Trophoblast cell (in vitro differentiated cells and primary cell): ENCODE data around the gene DOK5.

Source experiments
- DNase-seq, 2 donors: peaks; one replicate each; pipeline ENCODE4 v3.0.0-alpha.2; 2016
- H2AFZ ChIP-seq: 2 replicates; pipeline ENCODE4 v1.6.1; 2013; ENCODE audit warnings: low read length, moderate library complexity, mild to moderate bottlenecking; ENCODE audit not compliant: insufficient read depth, poor library complexity
- H2AK5ac ChIP-seq: 2 replicates; pipeline ENCODE4 v1.6.1; 2013; ENCODE audit warnings: mild to moderate bottlenecking, low read length
- H2BK120ac ChIP-seq: 2 replicates; pipeline ENCODE4 v1.6.1; 2013; ENCODE audit warnings: low read length, mild to moderate bottlenecking, moderate library complexity; ENCODE audit not compliant: insufficient read depth, poor library complexity
- H2BK12ac ChIP-seq: 2 replicates; pipeline ENCODE4 v1.6.1; 2013; ENCODE audit warnings: mild to moderate bottlenecking, low read length, moderate library complexity
- H2BK5ac ChIP-seq: 2 replicates; pipeline ENCODE4 v1.6.1; 2013; ENCODE audit warnings: low read length, low read depth, moderate library complexity, mild to moderate bottlenecking; ENCODE audit not compliant: poor library complexity
- H3K14ac ChIP-seq: 2 replicates; pipeline ENCODE4 v1.6.1; 2013; ENCODE audit warnings: mild to moderate bottlenecking, low read length
- H3K18ac ChIP-seq: 2 replicates; pipeline ENCODE4 v1.6.1; 2013; ENCODE audit warnings: mild to moderate bottlenecking, low read length
- H3K23ac ChIP-seq: 2 replicates; pipeline ENCODE4 v1.6.1; 2013; ENCODE audit warnings: low read length
- H3K27ac ChIP-seq: 2 replicates; pipeline ENCODE4 v1.5.1; 2013; ENCODE audit warnings: low read depth, mild to moderate bottlenecking, inconsistent platforms, low read length, moderate library complexity
- H3K27me3 ChIP-seq: 2 replicates; pipeline ENCODE4 v1.6.1; 2013; ENCODE audit warnings: inconsistent platforms, mild to moderate bottlenecking, low read length, moderate library complexity; ENCODE audit not compliant: insufficient read depth
- H3K36me3 ChIP-seq, 2 experiments: 1 replicate in 1 of 2; 2 replicates in 1 of 2; pipeline ENCODE4 v1.6.1; 2013; ENCODE audit warnings: low read length in 2 of 2, mild to moderate bottlenecking in 2 of 2, moderate library complexity in 1 of 2; ENCODE audit not compliant: insufficient read depth in 2 of 2, control insufficient read depth in 1 of 2
- H3K4ac ChIP-seq: 2 replicates; pipeline ENCODE4 v1.6.1; 2013; ENCODE audit warnings: low read depth, mild to moderate bottlenecking, low read length, moderate library complexity
- H3K4me1 ChIP-seq, 2 experiments: 1 replicate in 1 of 2; 2 replicates in 1 of 2; pipeline ENCODE4 v1.6.1; 2013; ENCODE audit warnings: low read length in 2 of 2, mild to moderate bottlenecking in 2 of 2, moderate library complexity in 1 of 2; ENCODE audit not compliant: insufficient read depth in 2 of 2, control insufficient read depth in 1 of 2
- H3K4me2 ChIP-seq: 2 replicates; pipeline ENCODE4 v1.6.1; 2013; ENCODE audit warnings: inconsistent platforms, mild to moderate bottlenecking, low read length, moderate library complexity
- H3K4me3 ChIP-seq: 2 replicates; pipeline ENCODE4 v1.5.1; 2013; ENCODE audit warnings: mild to moderate bottlenecking, low read depth, low read length, inconsistent platforms
- H3K79me1 ChIP-seq: one replicate; pipeline ENCODE4 v1.6.1; 2013; ENCODE audit warnings: low read length
- H3K79me2 ChIP-seq: 2 replicates; pipeline ENCODE4 v1.6.1; 2013; ENCODE audit warnings: low read length, mild to moderate bottlenecking; ENCODE audit not compliant: control insufficient read depth, insufficient read depth, poor library complexity
- H3K9ac ChIP-seq: 2 replicates; pipeline ENCODE4 v1.6.1; 2013; ENCODE audit warnings: mild to moderate bottlenecking, low read length
- H3K9me3 ChIP-seq: 2 replicates; pipeline ENCODE4 v1.6.1; 2013; ENCODE audit warnings: low read depth, mild to moderate bottlenecking, control low read depth, inconsistent platforms, low read length; ENCODE audit not compliant: insufficient read depth
- H4K12ac ChIP-seq: 2 replicates; pipeline ENCODE4 v1.6.1; 2013; ENCODE audit warnings: low read depth, mild to moderate bottlenecking, low read length, moderate library complexity
- H4K8ac ChIP-seq: 2 replicates; pipeline ENCODE4 v1.6.1; 2013; ENCODE audit warnings: low read depth, mild to moderate bottlenecking, low read length, moderate library complexity
- H4K91ac ChIP-seq: one replicate; pipeline ENCODE4 v1.6.1; 2013; ENCODE audit warnings: low read depth, mild to moderate bottlenecking, low read length, moderate library complexity
- WGBS: extraction: QIAGEN DNeasy Blood & Tissue Kit; methylation state at CpG from one replicate; pipeline ENCODE4 v1.1.7; 2013; ENCODE audit warnings: missing lambda C conversion rate; ENCODE audit not compliant: insufficient read length, insufficient coverage; ENCODE audit errors: extremely low coverage; 5-methylcytosine and 5-hydroxymethylcytosine counted together

Gene DOK5

GRCh38 chr20:54639941-54640340 is 164.5 kb downstream of the DOK5 start:
- Histone ChIP-seq H2BK120ac (no peak overlapping the region), H3K18ac (peak overlapping the region; percentile 66), H3K27ac (no peak overlapping the region), H3K9me3 (no peaks in the 10 kb centered on the region), H3K23ac (no peak overlapping the region), H3K14ac (no peak overlapping the region), H2BK5ac (no peak overlapping the region), H3K36me3 (no peaks in the 10 kb centered on the region), H2AFZ (no peak overlapping the region), H4K91ac (no peak overlapping the region), H3K4me2 (no peak overlapping the region), H3K27me3 (no peaks in the 10 kb centered on the region), H3K79me2 (no peaks in the 10 kb centered on the region), H3K4me1 (peaks cover 0 to 2% of the 10 kb centered on the region in 2 experiments), H3K79me1 (no peaks in the 10 kb centered on the region), H2BK12ac (no peak overlapping the region), H2AK5ac (no peak overlapping the region), H3K4me3 (no peak overlapping the region), H4K12ac (no peak overlapping the region), H4K8ac (no peak overlapping the region), H3K9ac (no peak overlapping the region), H3K4ac (no peak overlapping the region)
- DNase-seq, result no peak
- no CpG with 5 or more reads among the region's 8 CpGs for WGBS

GRCh38 chr20:54640800-54641199 is 165.4 kb downstream of the DOK5 start:
- Histone ChIP-seq H3K36me3 (no peaks in the 10 kb centered on the region), H3K18ac (no peak overlapping the region), H3K79me2 (no peaks in the 10 kb centered on the region), H2BK120ac (no peak overlapping the region), H3K27me3 (no peaks in the 10 kb centered on the region), H3K9ac (no peak overlapping the region), H4K91ac (no peak overlapping the region), H3K79me1 (no peaks in the 10 kb centered on the region), H2BK12ac (no peak overlapping the region), H3K4me2 (no peak overlapping the region), H2AK5ac (no peak overlapping the region), H3K23ac (no peak overlapping the region), H3K4me3 (no peak overlapping the region), H3K27ac (no peak overlapping the region), H3K4ac (no peak overlapping the region), H3K4me1 (peaks cover 0 to 2% of the 10 kb centered on the region in 2 experiments), H2BK5ac (no peak overlapping the region), H3K14ac (no peak overlapping the region), H3K9me3 (no peaks in the 10 kb centered on the region), H4K8ac (no peak overlapping the region), H4K12ac (no peak overlapping the region), H2AFZ (no peak overlapping the region)
- no CpG with 5 or more reads among the region's 2 CpGs for WGBS
- DNase-seq, result no peak

- H3K23ac ChIP-seq, result no peak overlapping the region
- no peak overlapping the region for H2BK5ac ChIP-seq
- H2BK120ac ChIP-seq, result no peak overlapping the region
- H3K27ac ChIP-seq, result no peak overlapping the region
- no peak overlapping the region for H2BK12ac ChIP-seq
- H3K36me3 ChIP-seq, result no peaks in the 10 kb centered on the region
- H3K79me2 ChIP-seq, result no peaks in the 10 kb centered on the region
- no peak overlapping the region for H3K9ac ChIP-seq
- DNase-seq, result no peak
- H3K9me3 ChIP-seq, result no peaks in the 10 kb centered on the region
- H3K4me2 ChIP-seq, result no peak overlapping the region
- H3K4me3 ChIP-seq, result no peak overlapping the region
- H3K4me1 ChIP-seq, result peaks cover 0 to 2% of the 10 kb centered on the region in 2 experiments
- H2AK5ac ChIP-seq, result no peak overlapping the region
- no peak overlapping the region for H4K8ac ChIP-seq
- H3K4ac ChIP-seq, result no peak overlapping the region
- H4K91ac ChIP-seq, result no peak overlapping the region
- no CpG with 5 or more reads among the region's 18 CpGs for WGBS
- H3K18ac ChIP-seq, result no peak overlapping the region
- H3K79me1 ChIP-seq, result no peaks in the 10 kb centered on the region
- H2AFZ ChIP-seq, result no peak overlapping the region
- H4K12ac ChIP-seq, result no peak overlapping the region
- H3K27me3 ChIP-seq, result no peaks in the 10 kb centered on the region
- no peak overlapping the region for H3K14ac ChIP-seq
These were observed 167.7 kb downstream of the DOK5 start for GRCh38 chr20:54642864-54643667.

GRCh38 chr20:54643761-54644160 is 168.4 kb downstream of the DOK5 start:
- no peaks in the 10 kb centered on the region for H3K79me2 ChIP-seq

More at GRCh38 chr20:54643761-54644160, 168.4 kb downstream of the DOK5 start:
- Histone ChIP-seq H4K8ac (no peak overlapping the region), H3K79me1 (no peaks in the 10 kb centered on the region), H3K27me3 (no peaks in the 10 kb centered on the region), H3K4me3 (no peak overlapping the region), H3K9me3 (no peaks in the 10 kb centered on the region), H2AFZ (no peak overlapping the region), H3K18ac (no peak overlapping the region), H2BK120ac (no peak overlapping the region), H3K23ac (no peak overlapping the region), H3K36me3 (no peaks in the 10 kb centered on the region), H3K4me1 (peaks cover 0 to 7% of the 10 kb centered on the region in 2 experiments), H2AK5ac (no peak overlapping the region), H3K4me2 (no peak overlapping the region), H2BK5ac (no peak overlapping the region), H3K14ac (no peak overlapping the region), H4K91ac (no peak overlapping the region), H3K4ac (no peak overlapping the region), H2BK12ac (no peak overlapping the region), H4K12ac (no peak overlapping the region), H3K27ac (no peak overlapping the region), H3K9ac (no peak overlapping the region)
- no peak for DNase-seq
- no CpG with 5 or more reads among the region's 4 CpGs for WGBS
